ENCODE results near the gene DPH2. TPM values are rescaled to one million over a fixed set of nuclear protein-coding genes. Genes with fewer than 3 reads are reported as not detected.
A peak's percentile ranks its signal among the peaks of the same experiment; 100 is the strongest.

The DPH2 gene
- total RNA-seq, 4 donors from 2014 or later = 27.8 to 64.4 (median 39.8) TPM

GRCh38 chr1:43933386-43934100, 36.3 kb upstream of the DPH2 start, which contains the start of gene ARTN:
Gene ARTN, plus strand, starts transcription at chr1:43933801. Its CDS starts 1,856 bp downstream, at chr1:43935657.
- Histone ChIP-seq H3K36me3 (no peaks in the 10 kb centered on the region), H3K27ac (no peak within 1 kb of the TSS), H3K4me1 (peaks cover 56% of the 10 kb centered on the region), H3K9me3 (no peaks in the 10 kb centered on the region), H3K27me3 (peaks cover 10% of the 10 kb centered on the region), H3K4me3 (peak within 1 kb of the TSS; percentile 45)
- WGBS = 5% methylated on average over 24 of the region's 42 CpGs
- TF ChIP-seq EP300 (IDR thresholded peaks at IDR 0.05) (no peak), POLR2AphosphoS5 (IDR thresholded peaks at IDR 0.05) (no peak), CTCF (IDR thresholded peaks at IDR 0.05) (no peak), POLR2A (IDR thresholded peaks at IDR 0.05) (no peak)
- DNase-seq (ENCODE audit: low spot score in 2 of 2) = no peak

GRCh38 chr1:43934101-43934985, 35.5 kb upstream of the DPH2 start:
- TF ChIP-seq POLR2AphosphoS5 (IDR thresholded peaks at IDR 0.05) (no peak), POLR2A (IDR thresholded peaks at IDR 0.05) (no peak), EP300 (IDR thresholded peaks at IDR 0.05) (no peak), CTCF (IDR thresholded peaks at IDR 0.05) (peak; percentile 67 to 79)
- no peak overlapping the region for H3K27ac ChIP-seq
- peaks cover 10% of the 10 kb centered on the region for H3K27me3 ChIP-seq
- 21% methylated on average over 5 of the region's 13 CpGs for WGBS
- H3K9me3 ChIP-seq = no peaks in the 10 kb centered on the region
- peaks cover 63% of the 10 kb centered on the region for H3K4me1 ChIP-seq
- peak overlapping the region; percentile 45 for H3K4me3 ChIP-seq
- no peak for DNase-seq (ENCODE audit: low spot score in 2 of 2)
- H3K36me3 ChIP-seq = no peaks in the 10 kb centered on the region

GRCh38 chr1:43934986-43935324, 34.9 kb upstream of the DPH2 start:
- no peak overlapping the region for H3K27ac ChIP-seq
- H3K27me3 ChIP-seq = peaks cover 10% of the 10 kb centered on the region
- 60% methylated on average over 4 of the region's 5 CpGs for WGBS
- TF ChIP-seq POLR2A (IDR thresholded peaks at IDR 0.05) = no peak
- H3K4me1 ChIP-seq = peaks cover 65% of the 10 kb centered on the region
- DNase-seq (ENCODE audit: low spot score in 2 of 2) = no peak
- no peak overlapping the region for H3K4me3 ChIP-seq
- no peaks in the 10 kb centered on the region for H3K9me3 ChIP-seq
- H3K36me3 ChIP-seq = no peaks in the 10 kb centered on the region

- 28% methylated on average over 14 of the region's 48 CpGs for WGBS
- DNase-seq (ENCODE audit: low spot score in 2 of 2) = no peak
- Histone ChIP-seq H3K4me1 (peaks cover 63% of the 10 kb centered on the region), H3K27ac (no peak overlapping the region), H3K9me3 (no peaks in the 10 kb centered on the region), H3K4me3 (peak overlapping the region; percentile 51), H3K36me3 (no peaks in the 10 kb centered on the region), H3K27me3 (peaks cover 10% of the 10 kb centered on the region)
- TF ChIP-seq CTCF (IDR thresholded peaks at IDR 0.05) (no peak), EP300 (IDR thresholded peaks at IDR 0.05) (no peak), POLR2AphosphoS5 (IDR thresholded peaks at IDR 0.05) (no peak), POLR2A (IDR thresholded peaks at IDR 0.05) (no peak)
Measured at GRCh38 chr1:43935711-43936427, 33.9 kb upstream of the DPH2 start.

- Histone ChIP-seq H3K4me3 (peak overlapping the region; percentile 51), H3K27ac (no peak overlapping the region), H3K9me3 (no peaks in the 10 kb centered on the region), H3K36me3 (no peaks in the 10 kb centered on the region), H3K27me3 (peaks cover 10% of the 10 kb centered on the region), H3K4me1 (peaks cover 59% of the 10 kb centered on the region)
- 17% methylated on average over 39 of the region's 56 CpGs for WGBS
- peak in 1 of 2 donors; percentile 6 for TF ChIP-seq CTCF (IDR thresholded peaks at IDR 0.05)
- no peak for TF ChIP-seq EP300 (IDR thresholded peaks at IDR 0.05)
- no peak for TF ChIP-seq POLR2A (IDR thresholded peaks at IDR 0.05)
- DNase-seq (ENCODE audit: low spot score in 2 of 2) = no peak
Measured at GRCh38 chr1:43936431-43937151, 33.2 kb upstream of the DPH2 start.
